ENCODE results near the gene RAB40C.

RAB40C gene

GRCh38 chr16:588889-589657, 793 bp upstream of the RAB40C start:
- peaks cover 36% of the 10 kb centered on the region for H3K4me1 ChIP-seq (ENCODE audit: insufficient read depth, low read length)
- H2AFZ ChIP-seq (ENCODE audit: low read depth, low read length), result peak overlapping the region; percentile 82
- no peaks in the 10 kb centered on the region for H3K27me3 ChIP-seq (ENCODE audit: insufficient read depth, low read length, poor library complexity)
- H3K9ac ChIP-seq (ENCODE audit: low read depth, low read length), result peak overlapping the region; percentile 89
- H3K79me2 ChIP-seq (ENCODE audit: insufficient read depth, low read length), result peaks cover 60% of the 10 kb centered on the region
- no peaks in the 10 kb centered on the region for H3K9me3 ChIP-seq (ENCODE audit: insufficient read depth, low read length, severe bottlenecking)
- peaks cover 14% of the 10 kb centered on the region for H3K36me3 ChIP-seq (ENCODE audit: insufficient read depth, low read length)
- peaks cover 63% of the 10 kb centered on the region for H4K20me1 ChIP-seq (ENCODE audit: insufficient read depth, low read length)
- DNase-seq (peak; percentile 98), ATAC-seq (ENCODE audit: insufficient read depth, low read depth) (peak; percentile 75)
- H3K4me3 ChIP-seq (ENCODE audit: low read depth in 1 of 2, low read length in 2 of 2), result peak overlapping the region; percentile 66 to 85; a peak in 3 of 4 replicates
- TF ChIP-seq CTCF (IDR thresholded peaks at IDR 0.05; ENCODE audit: borderline replicate concordance, extremely low read depth, low read length, poor library complexity, severe bottlenecking) (no peak), EZH2 (IDR thresholded peaks at IDR 0.05; ENCODE audit: borderline replicate concordance, low read depth, low read length, severe bottlenecking) (no peak)
- H3K27ac ChIP-seq (ENCODE audit: low read length), result peak overlapping the region; percentile 95
- peak overlapping the region; percentile 96 for H3K4me2 ChIP-seq (ENCODE audit: insufficient read depth, low read length)

GRCh38 chr16:590188-590814, 435 bp downstream of the RAB40C start:
- peaks cover 36% of the 10 kb centered on the region for H3K4me1 ChIP-seq (ENCODE audit: insufficient read depth, low read length)
- H4K20me1 ChIP-seq (ENCODE audit: insufficient read depth, low read length), result peaks cover 68% of the 10 kb centered on the region
- peaks cover 71% of the 10 kb centered on the region for H3K79me2 ChIP-seq (ENCODE audit: insufficient read depth, low read length)
- H3K27me3 ChIP-seq (ENCODE audit: insufficient read depth, low read length, poor library complexity), result no peaks in the 10 kb centered on the region
- DNase-seq, result no peak
- peaks cover 14% of the 10 kb centered on the region for H3K36me3 ChIP-seq (ENCODE audit: insufficient read depth, low read length)
- TF ChIP-seq CTCF (IDR thresholded peaks at IDR 0.05; ENCODE audit: borderline replicate concordance, extremely low read depth, low read length, poor library complexity, severe bottlenecking) (no peak), EZH2 (IDR thresholded peaks at IDR 0.05; ENCODE audit: borderline replicate concordance, low read depth, low read length, severe bottlenecking) (no peak)
- peak overlapping the region; percentile 100 for H3K4me2 ChIP-seq (ENCODE audit: insufficient read depth, low read length)
- H3K9ac ChIP-seq (ENCODE audit: low read depth, low read length), result peak overlapping the region; percentile 87
- H3K27ac ChIP-seq (ENCODE audit: low read length), result peak overlapping the region; percentile 75
- no peak for ATAC-seq (ENCODE audit: insufficient read depth, low read depth)
- peak overlapping the region; percentile 86 for H2AFZ ChIP-seq (ENCODE audit: low read depth, low read length)
- no peaks in the 10 kb centered on the region for H3K9me3 ChIP-seq (ENCODE audit: insufficient read depth, low read length, severe bottlenecking)
- H3K4me3 ChIP-seq (ENCODE audit: low read depth in 1 of 2, low read length in 2 of 2), result peak overlapping the region; percentile 85 to 86; a peak in 3 of 4 replicates

- H4K20me1 ChIP-seq (ENCODE audit: insufficient read depth, low read length), result peaks cover 69% of the 10 kb centered on the region
- peaks cover 36% of the 10 kb centered on the region for H3K4me1 ChIP-seq (ENCODE audit: insufficient read depth, low read length)
- H3K27ac ChIP-seq (ENCODE audit: low read length), result peak overlapping the region; percentile 75
- H2AFZ ChIP-seq (ENCODE audit: low read depth, low read length), result no peak overlapping the region
- ATAC-seq (ENCODE audit: insufficient read depth, low read depth), result no peak
- H3K4me2 ChIP-seq (ENCODE audit: insufficient read depth, low read length), result peak overlapping the region; percentile 100
- no peak for DNase-seq
- peak overlapping the region; percentile 87 for H3K9ac ChIP-seq (ENCODE audit: low read depth, low read length)
- peak overlapping the region; percentile 85 to 86; a peak in 3 of 4 replicates for H3K4me3 ChIP-seq (ENCODE audit: low read depth in 1 of 2, low read length in 2 of 2)
- H3K27me3 ChIP-seq (ENCODE audit: insufficient read depth, low read length, poor library complexity), result no peaks in the 10 kb centered on the region
- TF ChIP-seq EZH2 (IDR thresholded peaks at IDR 0.05; ENCODE audit: borderline replicate concordance, low read depth, low read length, severe bottlenecking), result no peak
- no peak for TF ChIP-seq CTCF (IDR thresholded peaks at IDR 0.05; ENCODE audit: borderline replicate concordance, extremely low read depth, low read length, poor library complexity, severe bottlenecking)
- H3K36me3 ChIP-seq (ENCODE audit: insufficient read depth, low read length), result peaks cover 14% of the 10 kb centered on the region
- peaks cover 74% of the 10 kb centered on the region for H3K79me2 ChIP-seq (ENCODE audit: insufficient read depth, low read length)
- H3K9me3 ChIP-seq (ENCODE audit: insufficient read depth, low read length, severe bottlenecking), result no peaks in the 10 kb centered on the region
Measured at GRCh38 chr16:590815-591200, 942 bp downstream of the RAB40C start.

Measured in DND-41 (cell line).